Posterior cingulate gyrus (tissue), 11 donors: Measurements from ENCODE around the gene SARS1.
"Not testable (repeated sequence)": the region's sequence is repeated elsewhere in the genome, so short reads cannot be mapped to it uniquely, and the experiment has no call there.

Experiments
- DNase-seq, 10 donors: peaks; one replicate each; pipeline versions ENCODE4 v3.0.0 to v3.0.0-alpha.2; 2020 to 2021; ENCODE audit warnings: mixed read lengths in 3 of 10
- intact Hi-C: fragments of 100-400 bp; cut with DNase I; formaldehyde crosslinking; loops from one replicate; pipeline ENCODE4 v1.15.1; 2023

Gene SARS1

DNA sequence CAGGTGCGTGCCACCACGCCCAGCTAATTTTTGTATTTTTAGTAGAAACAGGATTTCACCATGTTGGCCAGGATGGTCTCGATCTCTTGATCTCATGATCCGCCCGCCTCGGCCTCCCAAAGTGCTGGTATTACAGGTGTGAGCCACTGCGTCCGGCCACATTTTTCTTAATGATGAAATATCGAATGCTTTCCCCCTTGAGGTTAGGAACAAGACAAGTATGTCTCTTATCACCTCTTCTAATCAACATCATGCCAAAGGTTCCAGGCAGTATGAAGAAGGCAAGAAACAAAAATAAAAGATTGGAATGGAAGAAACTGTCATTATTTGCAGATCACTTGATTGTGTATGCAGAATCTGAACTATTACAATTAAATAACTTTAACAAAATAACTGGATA, 7.5 kb downstream of the SARS1 start:
- intact Hi-C loops, DNase-seq: not testable (repeated sequence)

- DNase-seq = no peak
- intact Hi-C loops = no loop called here
These were observed 11.6 kb downstream of the SARS1 start for GRCh38 chr1:109225308-109225707.

GRCh38 chr1:109225711-109226445, 12.2 kb downstream of the SARS1 start:
- no peak for DNase-seq
- intact Hi-C loops = no loop called here

DNA sequence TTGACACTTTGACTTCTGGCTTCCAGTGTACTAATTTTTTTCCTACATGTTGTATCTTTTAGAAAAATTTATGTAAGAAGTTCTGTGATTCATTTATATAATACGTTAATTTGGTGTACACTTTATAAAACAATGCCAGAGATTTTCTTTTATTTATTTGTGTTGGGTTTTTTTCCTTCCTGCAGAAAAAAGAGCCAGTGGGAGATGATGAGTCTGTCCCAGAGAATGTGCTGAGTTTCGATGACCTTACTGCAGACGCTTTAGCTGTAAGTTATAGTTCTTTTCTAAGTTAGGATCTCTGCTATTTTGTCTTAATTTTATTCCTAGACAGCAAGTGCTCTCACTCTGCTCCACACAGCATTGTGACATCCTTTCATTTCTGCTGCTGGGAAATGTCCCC, 14.4 kb downstream of the SARS1 start:
- intact Hi-C loops = no loop called here
- no peak for DNase-seq

DNA sequence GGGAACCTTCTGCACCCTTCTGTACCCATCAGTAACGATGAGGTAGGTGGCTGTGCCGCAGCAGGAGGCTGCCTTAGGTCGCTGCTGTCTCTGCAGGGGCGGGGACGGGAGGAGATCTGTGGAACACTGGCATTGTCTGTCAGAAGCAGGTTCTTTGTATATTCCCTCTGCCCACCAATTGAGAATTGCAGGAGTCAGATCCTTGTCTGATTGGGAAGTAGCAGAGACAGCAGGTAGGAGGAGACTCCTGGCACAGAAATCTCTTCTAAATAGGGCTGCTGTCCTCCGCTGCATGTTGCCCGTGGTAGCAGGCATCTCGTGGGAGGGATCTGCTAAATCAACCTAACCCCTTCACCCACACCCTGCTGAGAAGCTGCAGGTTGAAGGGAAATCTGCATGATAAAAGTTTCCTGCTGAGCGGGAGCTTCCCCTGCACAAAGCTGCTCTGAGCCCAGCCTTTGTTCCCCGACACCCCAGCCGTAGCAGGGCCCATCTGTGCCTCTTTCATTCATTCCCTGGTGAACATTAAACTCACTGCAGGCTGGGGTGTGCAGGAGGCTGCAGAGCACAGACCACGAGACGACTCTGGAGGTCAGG, 15.9 kb downstream of the SARS1 start:
- DNase-seq = peak in 8 of 10 donors; percentile 32 to 91 (median 54)
- intact Hi-C loops = no loop called here

GRCh38 chr1:109231066-109231465, 17.3 kb downstream of the SARS1 start:
- intact Hi-C loops = no loop called here
- no peak for DNase-seq

GRCh38 chr1:109235137-109235536, 21.4 kb downstream of the SARS1 start:
- peak in 1 of 10 donors; percentile 53 for DNase-seq
- intact Hi-C loops = no loop called here

GRCh38 chr1:109237512-109237911, 23.8 kb downstream of the SARS1 start:
- DNase-seq = peak in 1 of 10 donors; percentile 29
- intact Hi-C loops = no loop called here

DNA sequence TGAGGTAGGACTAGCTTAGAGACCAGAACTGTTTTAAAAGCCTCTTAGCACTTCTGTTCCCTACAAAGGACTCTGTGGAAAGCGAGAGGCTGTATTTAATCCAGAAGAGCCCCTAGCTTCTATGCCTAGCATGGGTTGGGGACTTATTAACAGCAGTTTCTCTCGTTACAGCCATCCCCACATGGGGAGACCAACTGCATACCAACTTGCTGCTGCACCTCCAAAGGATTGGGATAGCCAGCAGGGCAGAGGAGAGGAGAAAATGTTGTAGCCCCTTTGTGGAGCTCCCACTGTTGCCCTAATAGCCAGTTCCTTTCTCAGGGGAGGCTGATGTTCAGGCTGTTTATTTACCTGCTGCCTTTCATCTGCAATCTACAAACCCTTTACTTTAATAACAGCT, 24.7 kb downstream of the SARS1 start:
- no peak for DNase-seq
- intact Hi-C loops = no loop called here

DNA sequence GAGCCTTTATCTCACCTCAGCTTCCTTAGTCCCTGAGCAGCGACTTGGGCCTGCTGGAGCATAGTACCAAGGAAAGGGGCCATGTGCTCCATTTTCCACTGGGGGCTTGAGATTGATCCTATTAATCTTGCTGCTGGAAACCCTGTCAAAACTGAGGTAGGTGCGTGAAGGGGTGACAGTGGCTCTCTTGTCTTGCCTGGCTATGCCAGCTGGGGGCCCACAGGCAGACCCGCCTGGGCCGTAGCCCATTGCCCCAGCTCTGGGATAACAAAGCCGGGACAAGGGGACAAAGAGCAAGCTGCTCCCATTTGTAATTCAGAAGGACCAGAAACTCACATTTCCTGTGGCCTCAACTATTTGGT, 25.3 kb downstream of the SARS1 start:
- peak in 2 of 10 donors; percentile 27 to 64 for DNase-seq
- intact Hi-C loops = no loop called here

GRCh38 chr1:109239409-109240068, 25.8 kb downstream of the SARS1 start:
- peak in 4 of 10 donors; percentile 41 to 88 (median 78) for DNase-seq
- intact Hi-C loops = no loop called here

- intact Hi-C loops = no loop called here
- peak; percentile 58 to 96 (median 75) for DNase-seq
These were observed 26.7 kb downstream of the SARS1 start for GRCh38 chr1:109240158-109241152.

GRCh38 chr1:109241344-109241743, 27.6 kb downstream of the SARS1 start:
- peak in 2 of 10 donors; percentile 28 to 78 for DNase-seq
- intact Hi-C loops = no loop called here

DNA sequence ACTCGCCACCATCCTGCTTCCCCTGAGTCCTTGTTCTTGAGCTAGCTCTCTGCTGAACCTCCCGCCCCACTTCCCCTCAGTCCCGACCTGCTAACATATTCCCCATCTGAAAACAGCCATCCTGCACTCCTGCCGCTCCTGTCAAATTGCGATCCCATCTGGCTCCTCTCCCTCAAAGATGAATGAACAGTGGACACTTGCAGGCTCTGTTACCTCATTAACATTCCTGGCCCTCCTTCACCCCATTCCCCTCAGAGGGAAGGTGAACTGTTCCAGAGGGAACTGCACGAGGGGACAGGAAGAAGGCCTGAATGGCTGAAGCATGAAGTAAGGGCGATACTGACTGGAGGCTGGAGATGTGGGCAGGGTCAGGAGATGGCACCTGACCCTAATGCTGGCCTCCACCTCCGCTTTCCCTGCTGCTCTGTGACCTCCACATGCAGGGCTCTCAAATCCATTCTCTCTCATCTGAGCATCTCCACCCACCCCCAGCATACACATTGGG, 28.2 kb downstream of the SARS1 start:
- DNase-seq = peak in 2 of 10 donors; percentile 55 to 59
- intact Hi-C loops = no loop called here

- intact Hi-C loops = no loop called here
- DNase-seq = peak in 2 of 10 donors; percentile 84 to 90
These were observed 28.7 kb downstream of the SARS1 start for GRCh38 chr1:109242387-109242786.

GRCh38 chr1:109243221-109243620, 29.5 kb downstream of the SARS1 start:
- intact Hi-C loops = no loop called here
- peak in 2 of 10 donors; percentile 11 to 55 for DNase-seq

DNA sequence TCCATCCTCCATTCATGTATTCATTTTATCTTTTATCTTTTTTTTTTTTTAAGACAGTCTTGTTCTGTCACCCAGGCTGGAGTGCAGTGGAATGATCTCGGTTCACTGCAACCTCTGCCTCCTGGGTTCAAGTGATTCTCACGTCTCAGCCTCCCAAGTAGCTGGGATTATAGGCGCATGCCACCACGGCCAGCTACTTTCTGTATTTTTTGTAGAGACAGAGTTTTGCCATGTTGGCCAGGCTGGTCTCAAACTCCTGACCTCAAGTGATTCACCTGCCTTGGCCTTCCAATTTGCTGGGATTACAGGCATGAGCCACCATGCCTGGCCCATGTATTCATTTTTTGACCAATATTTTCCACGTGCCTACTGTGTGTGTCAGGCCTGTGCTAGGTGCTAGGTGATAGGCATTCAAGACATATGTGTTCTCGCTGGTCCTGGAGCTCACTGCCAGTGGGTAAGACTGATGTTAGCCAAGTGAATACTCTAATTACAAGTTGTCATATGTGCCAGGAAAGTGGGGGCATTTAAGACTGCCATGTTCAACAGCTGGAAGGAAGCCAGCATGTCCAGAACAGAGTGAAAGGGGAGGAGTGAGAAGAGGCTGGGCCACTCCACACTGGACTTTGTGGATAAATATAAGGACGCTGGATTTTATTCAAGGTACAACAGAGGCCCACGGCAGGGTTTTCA, 30.3 kb downstream of the SARS1 start:
- intact Hi-C loops = no loop called here
- DNase-seq = peak in 2 of 10 donors; percentile 8 to 9

DNA sequence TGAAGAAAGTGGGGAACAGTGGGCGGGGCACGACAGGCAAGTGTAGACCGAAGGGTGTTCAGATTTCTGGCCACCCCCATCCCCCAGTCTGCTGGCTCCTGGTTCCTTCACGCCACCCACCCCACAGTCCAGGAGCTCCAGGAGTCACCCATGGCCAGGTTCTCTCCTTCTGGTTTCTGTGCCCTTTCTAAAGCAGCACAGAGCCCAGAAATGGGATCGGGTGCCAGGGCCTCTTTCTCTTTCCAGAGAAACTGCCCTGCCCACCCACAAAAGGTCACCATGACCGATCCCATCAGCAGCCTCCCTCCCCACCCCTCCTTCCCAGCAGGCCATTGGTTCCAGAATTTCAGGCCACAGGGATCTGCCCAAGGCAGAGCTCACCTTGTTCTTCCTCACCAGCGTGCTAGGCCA, 32.4 kb downstream of the SARS1 start:
- DNase-seq = peak in 3 of 10 donors; percentile 13 to 33 (median 30)
- intact Hi-C loops = no loop called here
